ENCODE measurements around the gene LAMTOR4.
"Not testable (repeated sequence)": the region's sequence is repeated elsewhere in the genome, so short reads cannot be mapped to it uniquely, and the experiment has no call there.

Gene LAMTOR4

DNA sequence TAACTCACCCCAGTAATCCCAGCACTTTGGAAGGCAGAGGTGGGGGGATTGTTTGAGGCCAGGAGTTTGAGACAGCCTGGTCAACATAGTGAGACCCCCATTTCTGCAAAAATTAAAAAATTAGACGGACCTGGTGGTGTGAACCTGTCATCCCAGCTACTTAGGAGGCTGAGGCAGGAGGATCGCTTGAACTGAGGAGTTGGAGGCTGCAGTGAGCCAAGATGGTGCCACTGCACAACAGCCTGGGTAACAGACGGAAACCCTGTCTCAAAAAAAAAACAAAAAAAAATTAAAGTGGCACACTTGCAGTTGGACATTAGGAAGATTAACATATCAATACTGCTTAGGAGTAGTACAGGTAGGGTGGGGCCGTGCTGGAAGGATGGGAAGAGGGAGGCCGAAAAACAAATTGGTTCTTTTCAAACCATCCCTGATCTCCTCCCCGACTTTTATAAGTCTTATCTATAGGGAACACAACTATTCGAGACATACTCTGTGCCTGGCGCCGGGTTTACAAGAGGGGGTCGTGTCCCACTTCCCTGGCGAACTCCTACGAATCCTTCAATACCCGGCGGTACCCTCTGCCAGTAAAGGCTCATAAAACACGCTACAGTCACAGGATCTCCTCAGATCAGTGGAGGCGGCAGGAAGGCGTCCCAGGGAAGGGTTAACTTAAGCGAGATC, 30.2 kb upstream of the LAMTOR4 start:
- Mint-ChIP-seq H3K27me3 (ENCODE audit: low read depth) (no peaks in the 10 kb centered on the region), H3K4me1 (ENCODE audit: low read depth) (peaks cover 15% of the 10 kb centered on the region), H3K4me3 (peak overlapping the region; percentile 95), H3K27ac (peak overlapping the region; percentile 98), H3K9me3 (no peaks in the 10 kb centered on the region), H3K36me3 (ENCODE audit: low read depth) (peaks cover 12% of the 10 kb centered on the region)

GRCh38 chr7:100119072-100119969, 29.4 kb upstream of the LAMTOR4 start, which contains the start of the genes CNPY4 and TAF6:
TSS of gene CNPY4 (plus strand) at chr7:100119634. CDS start at chr7:100119745, 111 bp downstream.
TSS of gene TAF6 (minus strand) at chr7:100119358. CDS start at chr7:100114209, 5,149 bp downstream.
- H3K27me3 Mint-ChIP-seq (ENCODE audit: low read depth): no peaks in the 10 kb centered on the region
- no peaks in the 10 kb centered on the region for H3K9me3 Mint-ChIP-seq
- H3K4me1 Mint-ChIP-seq (ENCODE audit: low read depth): peaks cover 16% of the 10 kb centered on the region
- peak within 1 kb of the TSS; percentile 95 for H3K4me3 Mint-ChIP-seq
- peaks cover 9% of the 10 kb centered on the region for H3K36me3 Mint-ChIP-seq (ENCODE audit: low read depth)
- peak within 1 kb of the TSS; percentile 98 for H3K27ac Mint-ChIP-seq

- Mint-ChIP-seq H3K27me3 (ENCODE audit: low read depth) (no peaks in the 10 kb centered on the region), H3K4me3 (peak overlapping the region; percentile 95), H3K27ac (peak overlapping the region; percentile 98), H3K9me3 (no peaks in the 10 kb centered on the region), H3K36me3 (ENCODE audit: low read depth) (peaks cover 14% of the 10 kb centered on the region), H3K4me1 (ENCODE audit: low read depth) (peaks cover 24% of the 10 kb centered on the region)
Measured at GRCh38 chr7:100119970-100120732, 28.6 kb upstream of the LAMTOR4 start.

DNA sequence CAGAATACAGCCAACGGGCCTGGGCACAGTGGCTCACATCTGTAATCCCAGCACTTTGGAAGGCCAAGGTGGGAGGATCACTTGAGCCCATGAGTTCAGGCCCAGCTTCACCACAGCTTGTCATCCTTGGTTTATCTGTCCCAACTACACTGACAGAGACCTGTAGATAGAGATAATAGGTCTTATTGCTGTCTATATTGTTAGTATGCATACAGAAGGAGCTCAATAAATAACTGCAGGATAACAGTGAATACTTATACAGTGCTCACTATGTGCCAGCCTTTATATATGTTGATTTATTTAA, 28.0 kb upstream of the LAMTOR4 start:
- H3K4me1 Mint-ChIP-seq (ENCODE audit: low read depth): peaks cover 28% of the 10 kb centered on the region
- H3K9me3 Mint-ChIP-seq: no peaks in the 10 kb centered on the region
- no peaks in the 10 kb centered on the region for H3K27me3 Mint-ChIP-seq (ENCODE audit: low read depth)
- peak overlapping the region; percentile 98 for H3K27ac Mint-ChIP-seq
- H3K36me3 Mint-ChIP-seq (ENCODE audit: low read depth): peaks cover 14% of the 10 kb centered on the region
- H3K4me3 Mint-ChIP-seq: peak overlapping the region; percentile 95

- no peak overlapping the region for H3K27ac Mint-ChIP-seq
- no peaks in the 10 kb centered on the region for H3K9me3 Mint-ChIP-seq
- H3K27me3 Mint-ChIP-seq (ENCODE audit: low read depth): no peaks in the 10 kb centered on the region
- H3K4me3 Mint-ChIP-seq: no peak overlapping the region
- H3K4me1 Mint-ChIP-seq (ENCODE audit: low read depth): peaks cover 28% of the 10 kb centered on the region
- H3K36me3 Mint-ChIP-seq (ENCODE audit: low read depth): peaks cover 10% of the 10 kb centered on the region
Measured at GRCh38 chr7:100122067-100122466, 26.7 kb upstream of the LAMTOR4 start.

DNA sequence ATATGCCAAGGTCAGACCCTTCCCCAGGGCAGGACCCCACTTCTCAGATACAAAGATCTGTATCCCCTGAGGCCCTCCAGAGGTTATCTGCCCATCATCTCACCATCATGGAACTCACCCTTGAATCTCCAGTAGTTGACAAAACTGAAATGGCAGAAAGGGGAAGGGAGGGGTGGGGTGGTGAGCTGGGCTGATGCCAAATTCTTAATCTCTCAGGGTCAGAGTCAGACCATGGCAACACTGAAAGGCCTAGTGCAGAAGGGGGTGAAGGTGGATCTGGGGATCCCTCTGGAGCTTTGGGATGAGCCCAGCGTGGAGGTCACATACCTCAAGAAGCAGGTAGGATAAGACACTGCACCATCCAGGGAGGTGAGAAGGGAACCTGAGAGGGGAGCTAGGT, 26.1 kb upstream of the LAMTOR4 start:
- no peak overlapping the region for H3K4me3 Mint-ChIP-seq
- no peaks in the 10 kb centered on the region for H3K9me3 Mint-ChIP-seq
- H3K36me3 Mint-ChIP-seq (ENCODE audit: low read depth): peaks cover 10% of the 10 kb centered on the region
- peaks cover 28% of the 10 kb centered on the region for H3K4me1 Mint-ChIP-seq (ENCODE audit: low read depth)
- H3K27me3 Mint-ChIP-seq (ENCODE audit: low read depth): no peaks in the 10 kb centered on the region
- no peak overlapping the region for H3K27ac Mint-ChIP-seq

GRCh38 chr7:100124301-100125230, 24.2 kb upstream of the LAMTOR4 start:
- H3K4me1 Mint-ChIP-seq (ENCODE audit: low read depth): peaks cover 27% of the 10 kb centered on the region
- peak overlapping the region; percentile 9 for H3K4me3 Mint-ChIP-seq
- peaks cover 10% of the 10 kb centered on the region for H3K36me3 Mint-ChIP-seq (ENCODE audit: low read depth)
- H3K27ac Mint-ChIP-seq: peak overlapping the region; percentile 19
- no peaks in the 10 kb centered on the region for H3K9me3 Mint-ChIP-seq
- no peaks in the 10 kb centered on the region for H3K27me3 Mint-ChIP-seq (ENCODE audit: low read depth)

DNA sequence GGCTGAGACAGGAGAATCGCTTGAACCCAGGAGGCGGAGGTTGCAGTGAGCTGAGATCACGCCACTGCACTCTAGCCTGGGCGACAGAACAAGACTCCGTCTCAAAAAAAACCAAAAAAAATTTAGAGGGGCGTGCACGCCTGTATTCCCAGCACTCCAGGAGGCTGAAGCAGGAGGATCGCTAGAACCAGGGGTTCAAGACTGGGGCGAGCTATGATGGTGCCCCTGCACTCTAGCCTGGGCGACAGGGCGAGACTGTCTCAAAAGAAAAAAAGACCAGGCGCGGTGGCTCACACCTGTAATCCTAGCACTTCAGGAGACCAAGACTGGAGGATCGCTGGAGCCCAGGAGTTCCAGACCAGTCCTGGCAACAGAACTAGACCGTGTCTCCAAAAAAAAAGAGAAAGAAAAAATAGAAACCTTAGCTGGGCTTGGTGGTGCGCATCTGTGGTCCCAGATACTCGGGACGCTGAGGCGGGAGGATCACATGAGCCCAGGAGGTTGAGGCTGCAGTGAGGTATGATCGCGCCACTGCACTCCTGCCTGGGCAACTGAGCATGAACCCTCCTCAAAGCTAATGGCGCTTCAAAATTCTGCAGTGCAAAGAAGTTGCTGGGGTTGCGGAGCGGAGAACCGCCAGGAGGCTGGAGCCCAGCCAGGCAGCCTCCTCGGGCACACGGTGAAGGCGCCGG, 22.3 kb upstream of the LAMTOR4 start:
- peaks cover 10% of the 10 kb centered on the region for H3K36me3 Mint-ChIP-seq (ENCODE audit: low read depth)
- no peaks in the 10 kb centered on the region for H3K9me3 Mint-ChIP-seq
- no peaks in the 10 kb centered on the region for H3K27me3 Mint-ChIP-seq (ENCODE audit: low read depth)
- peak overlapping the region; percentile 100 for H3K4me3 Mint-ChIP-seq
- peaks cover 25% of the 10 kb centered on the region for H3K4me1 Mint-ChIP-seq (ENCODE audit: low read depth)
- peak overlapping the region; percentile 100 for H3K27ac Mint-ChIP-seq

DNA sequence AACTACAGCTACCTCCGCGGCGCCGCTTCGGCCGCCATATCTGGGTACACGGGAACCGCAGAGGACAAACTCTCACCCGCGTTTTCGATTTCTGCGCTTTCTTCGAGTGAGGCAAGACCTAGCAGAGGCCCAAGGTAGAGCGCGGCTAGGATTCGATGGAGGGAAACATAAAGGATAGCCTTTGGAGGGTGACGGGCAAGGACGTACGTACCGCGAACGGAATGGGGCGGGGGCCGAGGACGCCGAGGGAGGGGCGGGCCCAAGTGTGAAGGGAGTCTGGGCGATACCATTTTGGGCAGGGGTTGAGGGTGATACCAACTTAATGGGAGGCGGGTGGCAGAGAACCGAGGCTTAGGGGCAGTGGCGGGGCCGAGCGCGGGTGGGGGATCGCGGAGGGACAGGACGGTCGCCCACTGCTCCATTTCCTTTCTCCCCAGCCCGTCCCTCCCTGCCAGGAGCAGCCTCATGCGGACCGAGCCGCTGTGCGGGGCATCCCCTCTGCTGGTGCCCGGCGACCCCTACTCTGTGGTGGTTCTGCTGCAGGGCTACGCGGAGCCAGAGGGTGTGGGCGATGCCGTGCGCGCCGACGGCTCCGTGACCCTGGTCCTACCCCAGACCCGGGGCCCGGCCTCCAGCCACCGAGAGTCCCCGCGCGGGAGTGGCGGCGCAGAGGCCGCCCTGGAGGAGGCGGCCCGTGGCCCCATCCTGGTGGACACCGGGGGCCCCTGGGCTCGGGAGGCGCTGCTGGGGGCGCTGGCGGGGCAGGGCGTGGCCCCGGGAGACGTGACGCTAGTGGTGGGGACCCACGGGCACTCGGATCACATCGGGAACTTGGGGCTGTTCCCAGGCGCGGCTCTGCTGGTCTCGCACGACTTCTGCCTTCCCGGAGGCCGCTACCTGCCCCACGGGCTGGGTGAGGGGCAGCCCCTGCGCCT, 21.5 kb upstream of the LAMTOR4 start, which contains the start of gene MBLAC1:
Gene MBLAC1, plus strand, starts transcription at position 37 of the 935 bp plus-strand sequence. Its CDS starts 429 bp downstream, at position 466.
- peaks cover 10% of the 10 kb centered on the region for H3K36me3 Mint-ChIP-seq (ENCODE audit: low read depth)
- no peaks in the 10 kb centered on the region for H3K9me3 Mint-ChIP-seq

DNA sequence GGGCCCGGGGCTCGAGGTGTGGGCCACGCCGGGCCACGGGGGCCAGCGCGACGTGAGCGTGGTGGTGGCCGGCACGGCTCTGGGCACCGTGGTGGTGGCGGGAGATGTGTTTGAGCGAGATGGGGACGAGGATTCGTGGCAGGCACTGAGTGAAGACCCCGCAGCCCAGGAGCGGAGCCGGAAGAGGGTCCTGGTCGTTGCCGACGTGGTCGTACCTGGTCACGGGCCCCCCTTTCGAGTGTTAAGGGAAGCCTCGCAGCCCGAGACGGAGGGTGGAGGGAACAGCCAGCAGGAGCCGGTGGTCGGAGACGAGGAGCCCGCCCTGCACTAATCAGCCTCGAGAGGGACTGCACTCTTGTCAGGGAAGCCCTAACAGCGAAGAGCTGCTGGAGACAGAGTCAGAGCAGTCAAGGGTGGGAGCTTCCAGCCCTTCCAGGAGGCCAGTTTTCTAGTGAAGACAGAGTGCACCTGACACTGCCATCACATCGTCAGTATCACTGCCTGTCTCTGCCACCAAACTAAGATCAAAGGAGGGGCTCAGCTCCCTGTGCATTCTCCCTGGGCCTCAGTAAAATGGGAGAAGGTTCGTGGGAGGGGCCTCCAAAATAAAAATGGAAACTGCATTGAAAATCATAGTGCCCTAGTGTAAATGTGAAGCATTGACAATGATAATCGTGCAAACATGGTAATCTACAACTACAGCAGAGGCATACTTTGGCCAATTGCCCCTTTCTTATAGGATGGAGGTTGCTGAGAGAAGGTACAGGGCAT, 20.7 kb upstream of the LAMTOR4 start:
- Mint-ChIP-seq H3K4me3 (peak overlapping the region; percentile 100), H3K36me3 (ENCODE audit: low read depth) (peaks cover 6% of the 10 kb centered on the region), H3K27me3 (ENCODE audit: low read depth) (no peaks in the 10 kb centered on the region), H3K4me1 (ENCODE audit: low read depth) (peaks cover 31% of the 10 kb centered on the region), H3K27ac (peak overlapping the region; percentile 63), H3K9me3 (no peaks in the 10 kb centered on the region)

More for the DNA sequence above, 21.5 kb upstream of the LAMTOR4 start, which contains the start of gene MBLAC1:
- peak within 1 kb of the TSS; percentile 100 for H3K27ac Mint-ChIP-seq
- H3K27me3 Mint-ChIP-seq (ENCODE audit: low read depth): no peaks in the 10 kb centered on the region
- peak within 1 kb of the TSS; percentile 100 for H3K4me3 Mint-ChIP-seq
- H3K4me1 Mint-ChIP-seq (ENCODE audit: low read depth): peaks cover 27% of the 10 kb centered on the region

DNA sequence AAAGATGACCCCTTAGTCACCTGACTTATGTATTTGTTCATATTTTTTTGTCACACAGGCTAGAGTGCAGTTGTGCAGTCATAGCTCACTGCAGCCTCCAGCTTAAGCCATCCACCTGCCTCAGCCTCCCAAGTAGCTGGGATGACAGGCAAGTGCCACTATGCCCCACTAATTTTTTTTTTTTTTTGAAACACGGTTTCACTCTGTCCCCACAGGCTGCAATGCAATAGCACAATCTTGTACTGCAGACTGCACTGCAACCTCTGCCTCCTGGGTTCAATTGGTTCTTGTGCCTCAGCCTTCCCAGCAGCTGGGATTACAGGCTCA, 20.1 kb upstream of the LAMTOR4 start:
- peak overlapping the region; percentile 100 for H3K4me3 Mint-ChIP-seq
- no peaks in the 10 kb centered on the region for H3K9me3 Mint-ChIP-seq
- H3K36me3 Mint-ChIP-seq (ENCODE audit: low read depth): peaks cover 5% of the 10 kb centered on the region
- H3K27ac Mint-ChIP-seq: peak overlapping the region; percentile 63
- H3K27me3 Mint-ChIP-seq (ENCODE audit: low read depth): no peaks in the 10 kb centered on the region
- peaks cover 31% of the 10 kb centered on the region for H3K4me1 Mint-ChIP-seq (ENCODE audit: low read depth)

DNA sequence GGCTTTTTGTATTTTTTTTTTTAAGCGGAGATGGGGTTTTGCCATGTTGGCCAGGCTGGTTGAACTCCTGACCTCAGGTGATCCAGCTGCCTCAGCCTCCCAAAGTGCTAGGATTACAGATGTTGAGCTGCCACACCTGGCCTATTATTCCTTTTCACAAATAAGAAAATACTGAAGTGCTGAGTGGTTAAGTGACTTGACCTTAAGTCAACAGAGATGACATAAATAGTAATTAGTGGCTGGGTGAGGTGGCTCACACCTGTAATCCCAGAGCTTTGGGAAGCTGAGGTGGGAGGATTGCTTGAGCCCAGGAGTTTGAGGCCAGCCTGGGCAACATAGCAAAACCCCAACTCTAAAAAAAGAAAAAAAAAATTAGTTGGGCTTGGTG, 18.5 kb upstream of the LAMTOR4 start:
- not testable (repeated sequence) for H3K27ac Mint-ChIP-seq; H3K4me3 Mint-ChIP-seq; H3K36me3 Mint-ChIP-seq (ENCODE audit: low read depth); H3K27me3 Mint-ChIP-seq (ENCODE audit: low read depth); H3K9me3 Mint-ChIP-seq
- H3K4me1 Mint-ChIP-seq (ENCODE audit: low read depth): peaks cover 21% of the 10 kb centered on the region

Measured in T-helper 1 cell treated with Interleukin-12 subunit alpha and Interleukin-12 subunit beta and Interleukin-4 antibody, amounts not matched to agents 30 μg/mL and 1 μg/mL, for 36 hours (primary cell).